SIG-M5 treated with dmso at 0.1 percent for 504 hours (cell line): ENCODE measurements around the gene C9orf40.

Experiments used
- DNase-seq: peaks from one replicate; lab custom pipeline; 2025; ENCODE audit not compliant: unreplicated experiment; lab: John Stamatoyannopoulos, UW

Gene C9orf40, protein sequence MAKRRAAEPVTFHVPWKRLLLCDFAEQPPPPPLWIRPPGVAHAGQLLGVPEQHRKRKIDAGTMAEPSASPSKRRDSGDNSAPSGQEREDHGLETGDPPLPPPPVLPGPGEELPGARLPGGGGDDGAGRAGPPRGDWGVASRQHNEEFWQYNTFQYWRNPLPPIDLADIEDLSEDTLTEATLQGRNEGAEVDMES

DNA sequence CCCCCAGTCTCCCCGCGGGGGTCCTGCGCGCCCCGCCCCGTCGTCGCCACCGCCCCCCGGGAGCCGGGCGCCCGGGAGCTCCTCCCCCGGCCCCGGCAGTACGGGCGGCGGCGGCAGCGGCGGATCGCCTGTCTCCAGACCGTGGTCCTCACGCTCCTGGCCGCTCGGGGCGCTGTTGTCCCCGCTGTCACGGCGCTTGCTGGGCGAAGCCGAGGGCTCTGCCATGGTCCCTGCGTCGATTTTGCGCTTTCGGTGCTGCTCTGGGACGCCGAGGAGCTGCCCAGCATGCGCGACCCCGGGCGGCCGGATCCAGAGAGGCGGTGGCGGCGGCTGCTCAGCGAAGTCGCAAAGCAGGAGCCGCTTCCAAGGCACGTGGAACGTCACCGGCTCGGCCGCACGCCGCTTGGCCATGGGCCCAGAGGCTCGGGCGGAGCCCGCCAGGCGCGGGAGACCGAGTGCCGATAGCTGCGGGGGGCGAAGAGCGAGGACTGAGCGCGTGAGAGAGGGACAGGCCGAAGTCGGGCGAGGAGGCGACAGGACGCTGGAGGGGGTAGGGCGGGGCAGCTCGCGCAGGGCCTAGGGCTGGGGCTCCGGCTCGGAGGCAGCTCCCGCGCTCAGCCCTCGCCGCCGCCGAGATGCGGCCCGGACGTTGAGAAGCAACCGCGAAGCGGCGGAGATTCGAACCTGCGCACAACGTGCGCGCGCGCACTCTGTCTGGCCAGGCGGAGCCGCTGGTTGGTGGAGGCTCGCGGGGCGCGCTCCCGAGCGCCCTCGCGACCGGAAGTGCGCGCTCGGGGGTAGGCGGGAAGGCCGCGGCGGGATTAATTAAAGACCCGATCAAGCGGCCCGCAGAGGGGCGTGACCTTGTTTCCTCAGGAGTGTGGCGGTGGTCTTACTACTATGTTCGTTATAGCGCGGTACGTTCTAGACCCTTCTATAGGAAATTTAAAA lies at the start of gene C9orf40:
Gene C9orf40, minus strand, starts transcription at position 712 of the 951 bp plus-strand sequence. Its CDS starts 301 bp downstream, at position 411.
- DNase-seq = peak; percentile 67

DNA sequence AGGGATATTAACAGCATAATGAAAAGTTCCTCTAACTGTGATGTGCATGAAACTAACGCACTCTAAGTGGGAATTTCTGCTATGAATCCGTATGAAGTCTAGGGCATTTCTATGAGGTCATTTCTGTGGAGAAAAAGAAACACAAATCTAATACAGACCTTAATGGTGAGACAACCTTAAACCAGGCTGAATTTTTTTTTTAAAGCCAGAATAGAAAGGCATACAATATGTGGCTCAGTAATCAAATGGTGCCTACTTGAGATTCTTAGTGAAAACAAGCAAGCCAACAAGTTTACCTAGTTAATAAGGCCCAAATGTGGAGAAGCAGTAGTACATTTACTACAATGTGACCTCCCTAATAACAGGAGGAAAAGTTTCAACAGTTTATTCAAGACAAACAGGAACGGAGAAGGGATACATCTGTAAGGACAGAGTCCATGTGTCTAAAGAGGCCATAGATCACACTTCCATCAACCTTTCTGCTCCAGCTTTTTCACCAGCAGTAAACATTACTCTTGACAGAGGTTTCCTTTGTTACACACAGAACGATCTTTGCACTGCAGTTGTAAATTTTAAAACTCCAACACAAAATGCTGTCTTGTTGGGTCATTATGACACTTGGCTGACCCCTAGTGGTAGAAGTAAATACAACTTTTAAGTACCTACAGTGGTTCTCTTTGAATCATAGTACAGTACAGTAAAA lies 49.2 kb upstream of the C9orf40 start:
- peak; percentile 57 for DNase-seq

DNA sequence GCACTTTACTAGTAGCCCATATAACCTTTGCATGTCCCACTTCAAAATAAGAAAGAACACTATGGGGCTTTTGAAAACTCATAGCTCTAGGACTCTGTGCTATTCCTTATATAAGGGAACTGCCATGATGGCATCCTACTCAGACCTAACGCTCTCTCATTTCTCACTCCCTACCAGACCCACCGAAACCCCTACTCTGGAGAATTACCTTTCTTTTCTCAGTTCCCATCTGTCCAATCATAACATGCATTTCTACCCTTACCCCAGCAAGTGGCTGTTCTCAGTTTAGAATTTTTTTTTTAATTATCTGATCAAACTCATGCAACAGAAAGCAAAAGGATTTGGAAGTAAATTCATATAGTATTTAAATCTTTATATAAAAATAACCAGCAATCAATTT lies 48.1 kb upstream of the C9orf40 start:
- no peak for DNase-seq

DNA sequence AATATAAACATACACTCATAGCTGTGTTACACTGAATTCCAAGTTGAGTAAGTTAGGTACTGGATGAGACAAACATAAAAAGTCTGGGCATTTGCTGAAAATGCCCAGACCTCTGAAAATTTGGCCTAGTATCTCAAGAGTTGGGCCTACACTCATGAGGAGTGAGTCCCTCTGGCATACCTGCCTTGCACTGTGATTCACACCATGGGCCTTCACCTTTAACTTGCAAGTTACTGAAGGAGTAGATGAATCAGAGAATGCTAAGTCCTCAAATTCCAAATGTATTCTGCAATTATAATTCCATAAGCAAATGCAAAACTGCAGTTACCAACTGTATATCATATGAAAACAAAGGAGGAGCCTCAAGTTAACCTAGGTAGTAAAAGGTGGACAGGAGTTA lies 32.3 kb upstream of the C9orf40 start:
- DNase-seq = no peak

DNA sequence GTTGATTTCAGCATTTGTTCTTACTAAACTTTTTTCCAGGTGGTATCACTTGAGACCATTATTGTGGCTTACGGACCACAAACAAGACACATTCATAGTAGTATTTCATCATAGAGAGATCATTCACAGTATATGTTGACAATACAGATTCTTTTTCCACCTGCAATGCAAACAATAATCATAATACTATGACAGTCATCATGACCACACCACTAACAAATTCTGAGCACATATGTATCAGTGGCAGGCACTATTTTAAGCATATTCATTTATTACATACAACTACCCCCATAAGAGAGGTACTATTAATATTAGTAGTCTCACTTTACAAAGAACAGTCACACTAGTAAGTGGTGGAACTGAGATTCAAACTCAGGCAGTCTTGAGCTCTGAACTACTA lies 31.0 kb upstream of the C9orf40 start:
- DNase-seq = no peak

DNA sequence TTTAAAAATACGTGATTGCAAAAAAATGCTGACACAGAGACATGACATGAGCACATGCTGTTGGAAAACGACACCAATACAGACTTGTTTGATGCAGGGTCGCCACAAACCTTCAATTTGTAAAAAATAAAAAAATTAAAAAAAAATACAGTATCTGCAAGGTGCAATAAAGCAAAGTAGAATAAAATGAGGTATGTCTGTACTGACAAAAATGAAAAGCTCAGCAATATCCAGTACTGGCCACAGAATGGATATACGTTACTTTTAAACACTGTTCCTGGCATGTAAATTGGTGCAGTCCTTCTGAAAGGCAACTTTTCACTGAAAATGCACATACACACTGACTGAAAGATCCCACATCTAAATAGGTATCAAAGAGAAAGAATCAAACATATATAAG lies 27.1 kb upstream of the C9orf40 start:
- DNase-seq = no peak

DNA sequence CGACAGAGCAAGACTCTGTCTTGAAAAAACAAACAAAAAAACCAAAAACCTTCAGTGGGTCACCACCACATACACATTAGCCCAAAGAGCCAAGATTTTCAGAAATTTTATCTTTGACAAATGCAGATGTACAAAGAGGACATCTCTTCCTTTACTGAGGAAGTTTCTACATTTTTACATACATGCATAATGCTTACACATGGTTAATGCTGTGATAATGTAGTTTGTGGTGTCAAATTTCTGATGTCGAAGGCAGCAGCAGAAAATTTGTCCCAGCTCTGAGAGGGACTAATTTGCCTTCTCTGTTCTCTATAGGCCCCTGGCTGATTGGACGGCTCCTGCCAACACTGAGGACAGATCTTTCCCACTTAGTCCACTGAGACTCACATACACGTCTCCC lies 24.6 kb upstream of the C9orf40 start:
- DNase-seq = no peak

DNA sequence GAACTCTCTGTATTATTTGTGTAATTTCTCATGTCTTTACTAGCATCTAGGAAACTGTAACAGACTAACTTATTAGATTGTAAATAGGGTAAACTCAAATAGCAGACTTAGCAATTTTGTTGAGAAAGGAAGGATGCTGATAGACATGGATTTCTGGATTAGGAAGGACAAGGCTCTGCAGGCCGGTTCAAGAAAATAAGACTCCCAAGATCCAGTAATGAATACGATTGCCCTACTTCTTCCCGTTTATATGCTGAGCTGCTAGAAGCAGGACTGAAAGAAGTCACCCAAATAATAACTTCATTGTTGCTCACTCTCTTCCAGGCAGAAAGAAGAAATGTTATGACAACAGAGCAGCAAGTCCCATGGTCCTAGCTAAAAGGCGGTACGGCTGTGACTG lies 22.8 kb upstream of the C9orf40 start:
- no peak for DNase-seq

DNA sequence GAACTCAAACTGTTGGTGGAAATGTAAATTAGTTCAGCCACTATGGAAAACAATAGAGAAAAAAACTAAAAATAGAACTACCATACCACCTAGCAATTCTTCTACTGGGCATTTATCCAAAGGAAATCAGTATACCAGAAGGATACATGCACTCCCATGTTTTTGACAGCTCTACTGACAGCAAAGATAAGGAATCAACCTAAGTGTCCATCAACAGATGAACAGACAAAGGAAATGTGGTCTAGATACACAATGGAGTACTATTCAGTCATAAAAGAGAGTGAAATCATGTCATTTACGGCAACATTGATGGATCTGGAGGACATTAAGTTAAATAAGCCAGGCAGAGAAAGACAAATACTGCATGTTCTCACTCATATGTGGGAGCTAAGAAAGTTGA lies 21.8 kb upstream of the C9orf40 start:
- no peak for DNase-seq

DNA sequence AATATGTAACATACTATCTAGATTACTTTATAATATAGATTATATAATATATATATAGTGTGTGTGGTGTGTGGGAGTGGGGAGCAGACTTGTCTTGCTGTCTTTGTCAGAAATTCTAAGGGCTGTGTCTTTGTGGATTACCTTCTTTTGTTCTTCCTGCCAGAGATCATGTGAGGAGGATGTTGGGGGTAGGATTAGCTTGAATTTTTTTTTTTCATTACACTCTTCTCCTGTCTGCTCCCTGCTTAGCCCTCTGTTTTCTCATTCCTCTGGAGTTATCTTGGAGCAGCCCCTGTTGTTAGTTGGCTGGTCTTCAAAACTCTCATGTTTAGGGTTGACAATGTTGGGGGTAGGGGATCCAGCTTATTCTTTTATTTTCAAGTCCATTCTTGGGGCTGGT lies 21.0 kb upstream of the C9orf40 start:
- no peak for DNase-seq

DNA sequence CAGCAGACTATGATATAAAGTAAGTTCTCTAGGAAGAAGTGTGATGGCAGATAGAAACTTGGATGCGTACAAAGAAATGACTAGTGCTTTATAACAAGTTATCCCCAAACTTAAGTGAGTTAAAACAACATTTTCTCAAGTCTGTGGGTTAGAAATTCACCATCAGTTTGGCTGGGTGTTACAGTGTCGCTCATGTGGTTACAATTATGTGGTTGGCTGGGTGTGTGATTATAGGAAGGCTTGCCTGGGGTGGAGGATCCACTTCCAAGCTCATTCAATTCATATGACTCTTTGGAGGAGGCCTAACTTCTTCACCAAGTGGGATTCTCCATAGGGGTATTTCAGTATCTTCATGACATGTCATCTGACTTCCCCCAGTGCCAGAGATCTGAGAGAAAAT lies 10.3 kb upstream of the C9orf40 start:
- DNase-seq = no peak

DNA sequence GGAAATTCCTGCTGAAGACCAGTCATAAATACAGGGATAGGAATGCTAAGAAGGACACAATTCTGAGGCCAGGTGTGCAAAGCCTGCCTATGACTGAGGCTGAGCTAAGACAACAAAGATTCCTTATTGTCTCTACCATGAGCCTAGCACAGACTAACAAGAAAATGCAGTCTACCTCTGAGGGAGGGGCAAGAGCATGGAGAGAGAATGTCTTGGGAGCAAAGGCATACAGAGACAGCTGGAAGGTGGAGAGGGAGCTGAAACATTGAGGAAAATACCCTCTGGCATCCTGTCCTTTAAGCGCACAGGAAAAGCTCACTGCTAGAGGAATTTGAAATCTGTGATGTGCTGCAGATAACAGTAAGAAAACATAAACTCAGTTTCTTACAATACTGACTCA lies 8.8 kb upstream of the C9orf40 start:
- no peak for DNase-seq

DNA sequence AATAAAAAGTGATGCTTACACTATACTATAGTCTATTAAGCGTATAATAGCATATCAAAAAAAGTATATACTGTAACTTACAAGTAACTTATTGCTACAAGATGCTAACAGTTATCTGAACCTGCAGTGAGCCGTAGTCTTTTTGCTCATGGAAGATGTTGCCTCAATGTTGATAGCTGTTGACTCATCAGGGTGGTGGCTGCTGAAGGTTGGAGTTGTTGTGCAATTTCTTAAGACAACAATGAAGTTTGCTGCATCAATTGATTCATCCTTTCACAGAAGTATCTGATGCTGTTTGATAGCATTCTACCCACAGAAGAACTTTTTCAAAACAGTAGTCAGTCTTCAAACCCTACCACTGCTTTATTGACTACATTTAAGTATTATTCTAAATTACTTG lies 7.8 kb upstream of the C9orf40 start:
- DNase-seq = peak; percentile 88

DNA sequence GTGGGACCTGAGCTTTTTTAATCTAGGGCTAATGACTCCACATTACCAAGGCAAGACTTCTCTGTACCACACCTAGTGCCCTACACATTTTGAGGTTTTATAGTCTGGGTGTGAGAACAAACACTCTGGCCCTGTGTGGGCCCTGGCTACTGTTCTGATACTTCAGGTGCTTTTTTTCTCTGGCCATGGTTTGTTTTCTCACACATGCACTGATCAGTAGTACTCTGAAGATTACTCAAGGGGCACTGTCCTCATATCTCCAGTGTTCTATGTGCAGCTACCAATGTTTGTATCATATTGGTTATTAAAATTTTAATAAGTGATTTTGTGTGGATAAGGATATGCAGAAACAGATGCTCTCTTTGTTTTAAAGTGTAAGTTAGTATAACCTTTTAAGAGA lies 5.9 kb upstream of the C9orf40 start:
- no peak for DNase-seq

DNA sequence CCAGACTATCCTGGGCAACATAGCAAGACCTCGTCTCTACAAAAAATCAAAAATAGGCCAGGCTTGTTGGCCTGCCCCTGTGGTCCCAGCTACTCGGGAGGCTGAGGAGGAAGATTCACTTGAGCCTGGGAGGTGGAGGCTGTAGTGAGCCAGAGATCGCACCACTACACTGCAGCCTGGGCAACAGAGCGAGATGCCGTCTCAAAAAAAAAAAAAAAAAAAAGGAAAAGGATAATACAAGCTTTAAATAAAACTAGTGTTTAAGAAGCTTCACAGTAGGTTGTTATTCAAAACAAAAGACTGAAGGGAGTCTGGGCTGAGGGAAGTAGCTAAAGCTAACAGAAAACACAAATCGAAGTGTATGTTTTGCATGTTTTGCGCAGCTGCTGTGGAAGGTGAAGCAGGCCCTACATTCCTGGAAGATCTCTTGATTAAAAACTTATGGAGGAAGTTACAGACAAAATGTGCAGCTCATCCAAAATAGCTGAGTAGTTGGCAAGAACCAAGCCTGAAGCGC lies 581 bp upstream of the C9orf40 start:
- DNase-seq = peak; percentile 24

DNA sequence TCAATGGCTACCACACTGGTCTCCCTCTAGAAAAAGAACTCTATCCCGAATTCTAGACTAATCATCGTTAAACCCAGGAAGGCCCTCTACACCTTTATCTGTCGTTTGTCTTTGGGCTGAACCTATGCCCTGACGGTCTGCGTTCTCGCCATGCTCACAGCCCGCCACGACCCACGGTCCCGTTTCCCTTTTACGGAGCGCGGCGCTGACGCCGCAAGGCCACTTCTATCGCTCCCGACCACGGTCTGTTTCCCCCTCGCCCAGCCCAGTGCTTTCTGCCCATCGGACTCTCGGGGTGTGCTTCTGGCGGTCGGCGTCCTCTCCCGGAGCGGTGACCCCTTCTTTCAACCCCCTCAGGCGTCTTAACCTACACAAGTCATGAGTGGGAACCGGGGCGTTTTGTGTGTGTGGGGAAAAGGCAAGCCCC lies 974 bp downstream of the C9orf40 start:
- peak; percentile 34 for DNase-seq

DNA sequence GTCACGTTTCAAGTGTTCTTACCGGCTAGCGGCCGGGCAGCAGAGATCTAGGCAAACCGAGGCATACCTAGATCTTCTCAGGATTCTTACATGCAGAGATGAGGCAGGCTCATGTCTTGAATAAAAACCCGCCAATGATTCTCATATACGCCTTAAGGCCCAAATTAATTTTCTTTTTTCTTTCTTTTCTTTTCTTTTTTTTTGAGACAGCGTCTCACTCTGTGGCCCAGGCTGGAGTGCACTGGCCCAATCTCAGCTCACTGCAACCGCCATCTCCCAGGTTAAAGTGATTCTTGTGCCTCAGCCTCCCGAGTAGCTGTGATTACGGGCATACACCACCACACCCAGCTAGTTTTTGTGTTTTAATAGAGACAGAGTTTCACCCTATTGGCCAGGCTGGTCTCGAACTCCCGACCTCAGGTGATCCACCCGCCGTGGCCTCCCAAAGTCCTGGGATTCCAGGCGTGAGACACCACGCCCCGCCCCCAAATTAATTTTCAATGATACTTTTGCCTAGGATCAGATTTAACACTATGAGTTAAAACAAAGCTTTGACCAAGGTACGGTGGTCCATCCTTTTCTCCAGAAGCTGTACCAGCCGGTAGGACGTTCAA lies 1.5 kb downstream of the C9orf40 start:
- no peak for DNase-seq

DNA sequence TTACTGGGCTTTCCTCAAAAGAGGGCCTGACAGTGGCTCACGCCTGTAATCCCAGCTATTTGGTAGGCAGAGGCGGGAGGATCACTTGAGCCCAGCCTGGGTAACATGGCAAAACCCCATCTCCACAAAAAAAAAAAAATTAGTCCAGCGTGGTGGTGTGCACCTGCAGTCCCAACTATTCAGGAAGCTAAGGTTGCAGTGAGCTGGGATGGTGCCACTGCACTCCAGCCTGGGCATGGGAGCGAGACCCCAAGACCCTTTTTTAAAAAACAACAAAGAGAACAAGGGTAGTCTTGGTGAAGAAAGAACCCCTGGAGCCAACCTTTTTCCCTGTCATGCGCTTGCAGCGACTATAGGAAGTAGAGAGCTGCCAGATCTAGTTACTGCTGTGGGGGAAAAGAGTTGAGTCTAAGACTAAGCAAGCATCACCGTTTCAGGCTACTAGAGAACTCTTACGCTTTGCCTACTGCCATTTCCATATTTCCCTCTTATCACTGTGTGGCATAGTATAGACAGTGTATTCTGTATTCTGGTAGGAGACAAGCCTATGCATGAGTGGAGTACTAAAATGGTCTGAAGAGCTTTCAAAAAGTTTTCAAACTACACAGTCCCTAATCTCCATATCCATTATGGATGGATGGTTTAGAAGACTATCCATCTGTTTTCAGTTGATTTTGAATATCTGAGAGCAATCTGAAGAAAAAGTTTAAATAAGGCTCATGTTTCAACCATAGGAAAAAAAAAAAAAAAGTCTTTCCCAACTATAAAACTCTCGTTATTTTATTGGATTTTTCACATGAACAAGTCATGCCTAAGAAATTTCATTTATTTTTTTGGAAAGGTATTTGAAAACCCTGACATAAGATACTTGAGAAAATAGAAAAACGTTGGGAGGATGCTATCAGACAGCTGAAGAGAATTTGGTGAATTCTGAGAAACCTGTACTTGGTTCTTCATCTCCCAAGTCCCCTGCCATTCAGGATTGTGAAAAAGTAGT lies 2.6 kb downstream of the C9orf40 start:
- no peak for DNase-seq

DNA sequence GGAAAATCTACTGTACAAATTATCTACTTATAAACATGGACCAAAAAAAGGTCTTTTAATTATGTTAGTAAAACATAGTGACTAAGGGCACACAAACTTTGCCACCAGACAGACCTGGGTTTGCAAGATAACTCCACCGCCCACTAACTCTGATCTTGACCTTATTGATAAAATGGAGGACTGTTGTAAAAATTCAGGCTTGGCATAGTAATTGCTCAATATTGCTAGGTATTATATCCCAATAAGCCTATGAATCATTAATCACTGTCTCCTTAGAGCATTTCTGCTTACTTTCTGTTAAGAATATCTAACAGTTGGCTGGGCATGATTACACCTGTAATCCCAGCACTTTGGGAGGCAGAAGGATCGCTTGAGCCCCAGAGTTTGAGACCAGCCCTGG lies 3.8 kb downstream of the C9orf40 start:
- DNase-seq = no peak

DNA sequence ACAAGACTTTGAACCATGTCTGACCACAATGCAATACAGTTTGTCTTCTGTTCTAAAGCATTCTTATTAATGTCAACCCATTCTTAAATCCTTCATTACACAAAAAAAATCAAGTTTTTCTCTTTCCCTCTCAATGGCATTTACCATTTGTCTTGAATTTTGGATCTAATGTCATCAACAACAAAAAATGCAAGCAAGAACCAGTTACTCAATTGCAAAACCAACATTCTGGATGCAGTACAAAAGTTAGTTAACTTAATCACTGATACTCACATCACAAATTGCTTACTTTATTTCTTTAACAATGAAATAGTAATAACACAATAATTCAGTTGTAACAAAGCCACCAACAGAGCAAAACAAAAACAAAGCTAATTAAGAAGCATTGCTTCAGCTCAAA lies 6.0 kb downstream of the C9orf40 start:
- DNase-seq = no peak
